Measurements from ENCODE around the gene ZWILCH. TPM values are rescaled to one million over a fixed set of nuclear protein-coding genes. Genes with fewer than 3 reads are reported as not detected.
A peak's percentile ranks its signal among the peaks of the same experiment; 100 is the strongest.

ZWILCH gene
- total and polyA plus RNA-seq, 4 donors: 1.5 to 11.3 (median 2.9) TPM

GRCh38 chr15:66482539-66482938, 22.6 kb upstream of the ZWILCH start (continued):
- TF ChIP-seq, protein P1, sequence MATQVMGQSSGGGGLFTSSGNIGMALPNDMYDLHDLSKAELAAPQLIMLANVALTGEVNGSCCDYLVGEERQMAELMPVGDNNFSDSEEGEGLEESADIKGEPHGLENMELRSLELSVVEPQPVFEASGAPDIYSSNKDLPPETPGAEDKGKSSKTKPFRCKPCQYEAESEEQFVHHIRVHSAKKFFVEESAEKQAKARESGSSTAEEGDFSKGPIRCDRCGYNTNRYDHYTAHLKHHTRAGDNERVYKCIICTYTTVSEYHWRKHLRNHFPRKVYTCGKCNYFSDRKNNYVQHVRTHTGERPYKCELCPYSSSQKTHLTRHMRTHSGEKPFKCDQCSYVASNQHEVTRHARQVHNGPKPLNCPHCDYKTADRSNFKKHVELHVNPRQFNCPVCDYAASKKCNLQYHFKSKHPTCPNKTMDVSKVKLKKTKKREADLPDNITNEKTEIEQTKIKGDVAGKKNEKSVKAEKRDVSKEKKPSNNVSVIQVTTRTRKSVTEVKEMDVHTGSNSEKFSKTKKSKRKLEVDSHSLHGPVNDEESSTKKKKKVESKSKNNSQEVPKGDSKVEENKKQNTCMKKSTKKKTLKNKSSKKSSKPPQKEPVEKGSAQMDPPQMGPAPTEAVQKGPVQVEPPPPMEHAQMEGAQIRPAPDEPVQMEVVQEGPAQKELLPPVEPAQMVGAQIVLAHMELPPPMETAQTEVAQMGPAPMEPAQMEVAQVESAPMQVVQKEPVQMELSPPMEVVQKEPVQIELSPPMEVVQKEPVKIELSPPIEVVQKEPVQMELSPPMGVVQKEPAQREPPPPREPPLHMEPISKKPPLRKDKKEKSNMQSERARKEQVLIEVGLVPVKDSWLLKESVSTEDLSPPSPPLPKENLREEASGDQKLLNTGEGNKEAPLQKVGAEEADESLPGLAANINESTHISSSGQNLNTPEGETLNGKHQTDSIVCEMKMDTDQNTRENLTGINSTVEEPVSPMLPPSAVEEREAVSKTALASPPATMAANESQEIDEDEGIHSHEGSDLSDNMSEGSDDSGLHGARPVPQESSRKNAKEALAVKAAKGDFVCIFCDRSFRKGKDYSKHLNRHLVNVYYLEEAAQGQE (IDR thresholded peaks at IDR 0.05): no peak
- TF ChIP-seq TAF1 (conservative IDR thresholded peaks at IDR 0.05) (no peak), HNF4A (conservative IDR thresholded peaks at IDR 0.05) (no peak), FOXA1 (IDR thresholded peaks at IDR 0.05) (no peak), GABPA (IDR thresholded peaks at IDR 0.05 in 1 of 2, conservative IDR thresholded peaks at IDR 0.05 in 1 of 2) (no peak), NR2F2 (IDR thresholded peaks at IDR 0.05) (no peak), YY1 (IDR thresholded peaks at IDR 0.05) (no peak), RXRA (IDR thresholded peaks at IDR 0.05) (no peak)
- TF ChIP-seq, protein P2, sequence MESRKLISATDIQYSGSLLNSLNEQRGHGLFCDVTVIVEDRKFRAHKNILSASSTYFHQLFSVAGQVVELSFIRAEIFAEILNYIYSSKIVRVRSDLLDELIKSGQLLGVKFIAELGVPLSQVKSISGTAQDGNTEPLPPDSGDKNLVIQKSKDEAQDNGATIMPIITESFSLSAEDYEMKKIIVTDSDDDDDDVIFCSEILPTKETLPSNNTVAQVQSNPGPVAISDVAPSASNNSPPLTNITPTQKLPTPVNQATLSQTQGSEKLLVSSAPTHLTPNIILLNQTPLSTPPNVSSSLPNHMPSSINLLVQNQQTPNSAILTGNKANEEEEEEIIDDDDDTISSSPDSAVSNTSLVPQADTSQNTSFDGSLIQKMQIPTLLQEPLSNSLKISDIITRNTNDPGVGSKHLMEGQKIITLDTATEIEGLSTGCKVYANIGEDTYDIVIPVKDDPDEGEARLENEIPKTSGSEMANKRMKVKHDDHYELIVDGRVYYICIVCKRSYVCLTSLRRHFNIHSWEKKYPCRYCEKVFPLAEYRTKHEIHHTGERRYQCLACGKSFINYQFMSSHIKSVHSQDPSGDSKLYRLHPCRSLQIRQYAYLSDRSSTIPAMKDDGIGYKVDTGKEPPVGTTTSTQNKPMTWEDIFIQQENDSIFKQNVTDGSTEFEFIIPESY (IDR thresholded peaks at IDR 0.05): no peak
- TF ChIP-seq, protein P3, sequence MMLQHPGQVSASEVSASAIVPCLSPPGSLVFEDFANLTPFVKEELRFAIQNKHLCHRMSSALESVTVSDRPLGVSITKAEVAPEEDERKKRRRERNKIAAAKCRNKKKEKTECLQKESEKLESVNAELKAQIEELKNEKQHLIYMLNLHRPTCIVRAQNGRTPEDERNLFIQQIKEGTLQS (IDR thresholded peaks at IDR 0.05): no peak

GRCh38 chr15:66483131-66483566, 22.0 kb upstream of the ZWILCH start:
- WGBS: 36% methylated on average over 3 of the region's 3 CpGs
- peaks cover 7 to 65% (median 56%) of the 10 kb centered on the region in 4 donors for H3K4me1 ChIP-seq (ENCODE audit: control insufficient read depth in 4 of 4, insufficient read depth in 4 of 4, low read length in 3 of 4)
- H3K4me3 ChIP-seq (ENCODE audit: low read depth in 1 of 3, low read length in 3 of 3): no peak overlapping the region
- peak overlapping the region; percentile 65 to 75 for H3K27ac ChIP-seq (ENCODE audit: low read depth in 1 of 2, low read length in 2 of 2)
- DNase-seq (ENCODE audit: low spot score): no peak
- TF ChIP-seq JUND (IDR thresholded peaks at IDR 0.05): peak; percentile 61 to 82
- peak; percentile 84 for TF ChIP-seq FOXA1 (IDR thresholded peaks at IDR 0.05)
- TF ChIP-seq, protein P1 (IDR thresholded peaks at IDR 0.05): peak; percentile 39
- TF ChIP-seq YY1 (IDR thresholded peaks at IDR 0.05): peak; percentile 59
- no peak for TF ChIP-seq EGR1 (IDR thresholded peaks at IDR 0.05; ENCODE audit: low read depth in 2 of 2)
- peak; percentile 93 to 94 for TF ChIP-seq RXRA (IDR thresholded peaks at IDR 0.05)
- TF ChIP-seq SP1 (IDR thresholded peaks at IDR 0.05): peak; percentile 86
- TF ChIP-seq TAF1 (conservative IDR thresholded peaks at IDR 0.05): no peak
- TF ChIP-seq, protein P4, sequence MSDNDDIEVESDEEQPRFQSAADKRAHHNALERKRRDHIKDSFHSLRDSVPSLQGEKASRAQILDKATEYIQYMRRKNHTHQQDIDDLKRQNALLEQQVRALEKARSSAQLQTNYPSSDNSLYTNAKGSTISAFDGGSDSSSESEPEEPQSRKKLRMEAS (IDR thresholded peaks at IDR 0.05): peak; percentile 46
- peak; percentile 53 for TF ChIP-seq NR2F2 (IDR thresholded peaks at IDR 0.05)
- TF ChIP-seq RAD21 (IDR thresholded peaks at IDR 0.05): no peak
- TF ChIP-seq, protein P2 (IDR thresholded peaks at IDR 0.05): peak; percentile 72
- TF ChIP-seq GABPA (IDR thresholded peaks at IDR 0.05 in 1 of 2, conservative IDR thresholded peaks at IDR 0.05 in 1 of 2): peak in 1 of 2 donors; percentile 22
- TF ChIP-seq CTCF (IDR thresholded peaks at IDR 0.05; ENCODE audit: low read depth, low read length, missing input control): no peak
- TF ChIP-seq HNF4A (conservative IDR thresholded peaks at IDR 0.05): peak; percentile 77 to 83
- TF ChIP-seq, protein P3 (IDR thresholded peaks at IDR 0.05): no peak
- TF ChIP-seq FOXA2 (IDR thresholded peaks at IDR 0.05): peak; percentile 83
- TF ChIP-seq HNF4G (IDR thresholded peaks at IDR 0.05): peak; percentile 56
- H3K36me3 ChIP-seq (ENCODE audit: control insufficient read depth in 4 of 4, insufficient read depth in 3 of 4, low read depth in 1 of 4, low read length in 3 of 4): peaks cover 0 to 4% (median 2%) of the 10 kb centered on the region in 4 donors
- no peak overlapping the region for H3K9ac ChIP-seq (ENCODE audit: low read depth in 1 of 2, low read length in 2 of 2)
- H3K9me3 ChIP-seq (ENCODE audit: control insufficient read depth in 4 of 4, low read length in 3 of 4): no peaks in the 10 kb centered on the region
- no peaks in the 10 kb centered on the region for H3K27me3 ChIP-seq (ENCODE audit: control insufficient read depth in 4 of 4, insufficient read depth in 4 of 4, low read length in 3 of 4)
